NCI-H774 (cell line): Measurements from ENCODE around the gene CAMKMT.
A peak's percentile ranks its signal among the peaks of the same experiment; 100 is the strongest.
"Not testable (repeated sequence)": the region's sequence is repeated elsewhere in the genome, so short reads cannot be mapped to it uniquely, and the experiment has no call there.

Source experiments
- DNase-seq: peaks from one replicate; lab custom pipeline; 2025; lab: John Stamatoyannopoulos, UW

Gene CAMKMT

DNA sequence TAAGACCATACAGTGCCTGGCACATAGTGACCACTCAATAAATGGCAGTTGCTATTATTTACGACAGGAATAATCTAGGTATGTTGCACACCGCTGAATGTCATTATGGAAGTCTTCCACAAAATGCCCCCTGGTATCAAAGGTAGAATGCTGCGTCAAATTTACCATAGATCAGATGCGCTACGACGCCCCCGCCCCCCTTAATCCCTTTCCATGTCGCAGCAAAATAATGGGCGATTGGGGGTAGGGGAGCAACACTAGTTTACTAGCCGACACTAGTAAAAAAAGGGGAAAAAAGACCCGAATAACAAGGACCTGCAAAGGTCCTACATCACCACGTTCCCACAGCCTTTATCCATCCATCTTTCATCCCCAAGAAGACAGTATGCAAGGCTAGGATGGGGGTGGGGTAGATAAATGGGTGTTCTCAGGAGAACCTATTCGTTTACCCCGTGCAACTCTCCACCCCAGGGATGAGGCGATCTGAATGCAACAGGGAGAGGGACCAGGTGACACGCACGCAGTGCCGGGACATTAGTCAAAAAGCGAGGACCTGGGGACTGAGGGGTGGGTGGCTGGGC is 908 bp upstream of the CAMKMT start:
- no peak for DNase-seq

DNA sequence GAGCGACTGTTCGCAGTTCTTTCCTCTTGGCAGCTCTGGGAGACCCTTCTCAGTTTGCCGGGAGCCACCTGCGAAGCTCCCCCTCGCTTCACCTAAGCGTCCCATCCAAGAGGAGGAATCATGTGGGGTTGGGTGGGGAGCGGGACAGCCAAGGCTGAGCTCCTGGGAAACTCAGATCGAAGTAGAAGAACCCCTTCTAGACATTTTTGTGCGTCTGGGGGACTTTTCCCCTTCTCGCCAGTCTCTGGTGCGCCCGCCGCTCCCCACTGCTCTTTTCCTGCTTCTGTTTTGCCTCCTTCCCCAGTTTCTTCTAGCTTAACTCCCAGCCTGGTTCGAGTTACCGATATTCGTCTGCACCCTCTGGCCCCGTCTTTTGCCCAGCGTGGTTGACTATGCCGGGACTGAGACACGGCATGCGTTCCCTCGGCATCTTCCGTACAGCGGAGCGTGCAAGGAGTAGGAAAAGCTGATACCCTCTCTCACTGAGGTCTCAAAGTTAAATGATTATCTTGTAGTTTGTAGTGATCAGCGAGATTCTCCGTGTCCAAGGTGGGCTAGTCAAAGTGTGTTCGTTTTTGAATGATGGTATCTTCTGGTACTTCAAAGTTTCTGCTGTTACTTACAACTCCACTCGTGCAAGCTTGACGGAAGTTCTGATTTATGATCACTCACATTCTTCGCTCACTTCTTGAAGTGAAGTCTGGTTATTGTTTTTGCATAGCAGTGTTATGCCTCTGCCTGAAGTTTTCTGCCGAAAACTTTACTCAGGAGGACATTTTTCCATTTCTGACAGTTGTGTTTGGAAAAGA is 664 bp downstream of the CAMKMT start:
- DNase-seq: no peak

DNA sequence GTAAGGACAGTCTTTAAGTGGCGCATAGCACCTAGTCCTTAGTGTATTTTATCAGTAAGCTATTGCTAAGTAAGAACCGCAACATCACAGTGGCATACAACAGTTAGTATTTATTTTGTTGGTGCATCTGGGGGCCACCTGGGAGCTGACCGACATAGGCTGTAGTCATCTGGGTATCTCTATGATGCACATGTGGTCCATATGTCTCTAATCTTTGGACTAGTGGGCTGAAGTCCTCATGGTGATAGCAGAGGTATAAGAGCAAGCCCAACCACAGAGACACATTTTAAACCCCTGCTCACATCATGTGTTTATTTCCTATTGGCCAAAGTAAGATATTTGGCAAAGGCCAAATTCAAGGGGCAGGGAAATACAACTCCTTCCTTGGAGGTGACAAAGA is 2.9 kb downstream of the CAMKMT start:
- DNase-seq: no peak

- DNase-seq: no peak
Measured at GRCh38 chr2:44367591-44367990, 5.8 kb downstream of the CAMKMT start.

DNA sequence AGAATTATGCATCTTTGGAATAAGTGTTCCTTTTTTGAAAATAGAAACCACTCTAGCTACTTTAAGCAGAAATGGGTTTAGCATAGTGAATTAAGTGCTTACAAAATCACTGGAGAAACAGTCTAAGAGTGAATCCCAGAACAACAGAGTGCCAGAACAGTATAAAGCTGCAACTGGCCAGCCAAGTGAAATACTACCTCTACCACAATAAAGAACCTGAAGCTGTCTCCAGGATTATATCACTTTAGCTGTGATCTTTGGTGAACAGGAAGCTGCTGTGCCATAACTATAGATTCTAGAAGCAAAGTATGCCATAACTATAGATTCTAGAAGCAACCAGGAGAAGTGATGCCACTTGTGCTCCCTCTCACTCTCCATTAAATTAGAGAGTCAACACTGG is 7.6 kb downstream of the CAMKMT start:
- DNase-seq: no peak

DNA sequence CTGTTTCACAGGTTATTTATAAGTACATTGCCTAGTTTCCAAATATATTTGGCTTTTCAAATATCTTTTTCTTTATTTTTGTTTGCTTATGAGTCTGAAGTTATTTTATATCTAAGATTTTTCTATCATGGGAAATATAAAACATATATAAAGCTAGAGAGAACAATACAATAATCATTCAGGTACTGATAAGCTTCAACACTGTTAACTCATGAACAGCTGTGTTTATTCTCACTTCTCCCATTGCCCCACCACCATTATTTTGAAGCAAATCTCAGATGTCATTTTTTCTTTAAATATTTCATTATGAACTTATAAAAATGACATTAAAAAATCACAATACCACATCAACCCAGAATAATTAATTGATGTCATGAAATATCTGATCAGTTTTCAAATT is 9.7 kb downstream of the CAMKMT start:
- DNase-seq: no peak

DNA sequence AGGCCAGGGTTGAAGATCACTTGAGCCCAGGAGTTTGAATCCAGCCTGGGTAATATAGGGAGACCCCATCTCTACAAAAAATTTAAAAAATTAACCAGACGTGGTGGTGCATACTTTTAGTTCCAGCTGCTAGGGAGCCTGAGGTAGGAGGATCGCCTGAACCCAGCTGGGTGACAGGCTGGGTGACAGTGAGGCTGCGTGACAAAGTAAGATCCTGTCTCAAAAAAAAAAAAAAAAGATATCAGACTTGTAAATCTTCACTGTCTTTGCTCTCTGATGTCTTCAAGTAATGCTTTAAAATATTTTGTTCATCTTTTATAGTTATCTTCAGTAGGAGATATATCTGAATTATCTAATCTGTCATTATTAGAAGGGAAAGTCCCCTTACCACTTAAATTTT is 10.5 kb downstream of the CAMKMT start:
- DNase-seq: no peak

GRCh38 chr2:44377486-44377885 is 15.7 kb downstream of the CAMKMT start:
- DNase-seq: no peak

GRCh38 chr2:44385226-44385625 is 23.5 kb downstream of the CAMKMT start:
- not testable (repeated sequence) for DNase-seq

DNA sequence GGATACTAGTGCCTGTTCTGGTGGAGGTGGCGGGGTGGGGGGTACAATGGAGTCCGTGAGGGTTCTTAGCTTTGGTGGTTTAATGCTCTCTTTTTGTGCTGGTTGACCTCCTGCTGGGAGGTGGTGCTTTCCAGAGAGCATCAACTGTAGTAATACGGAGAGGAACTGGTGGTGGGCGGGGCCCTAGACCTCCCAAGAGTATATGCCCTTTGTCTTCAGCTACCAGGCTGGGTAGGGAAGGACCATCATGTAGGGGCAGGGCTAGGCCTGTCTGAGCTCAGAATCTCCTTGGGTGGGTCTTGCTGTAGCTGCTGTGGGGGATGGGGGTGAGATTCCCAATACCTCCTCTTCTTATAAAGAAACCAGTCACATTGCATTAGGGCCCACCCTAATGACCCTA is 27.1 kb downstream of the CAMKMT start:
- no peak for DNase-seq

DNA sequence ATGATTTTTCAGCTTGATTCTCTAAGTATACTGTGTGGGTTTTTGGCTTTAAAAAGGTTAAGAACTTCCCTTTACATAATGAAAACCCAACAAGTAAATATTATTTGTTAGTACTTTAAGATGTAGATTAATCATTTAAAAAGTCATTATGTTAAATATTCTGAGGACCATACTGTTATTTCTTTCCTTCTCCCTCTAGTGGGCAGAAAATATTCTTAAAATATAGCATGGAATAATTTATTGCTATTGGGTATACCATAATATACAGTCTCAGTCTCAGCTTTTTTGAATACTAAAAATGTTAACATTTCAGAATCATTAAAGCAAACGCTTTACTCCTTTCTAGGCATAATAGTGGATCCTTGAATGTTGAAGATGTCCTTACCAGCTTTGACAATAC is 28.1 kb downstream of the CAMKMT start:
- no peak for DNase-seq

- no peak for DNase-seq
Measured at GRCh38 chr2:44392338-44392943, 30.7 kb downstream of the CAMKMT start.

GRCh38 chr2:44397447-44398175 is 35.9 kb downstream of the CAMKMT start:
- no peak for DNase-seq

DNA sequence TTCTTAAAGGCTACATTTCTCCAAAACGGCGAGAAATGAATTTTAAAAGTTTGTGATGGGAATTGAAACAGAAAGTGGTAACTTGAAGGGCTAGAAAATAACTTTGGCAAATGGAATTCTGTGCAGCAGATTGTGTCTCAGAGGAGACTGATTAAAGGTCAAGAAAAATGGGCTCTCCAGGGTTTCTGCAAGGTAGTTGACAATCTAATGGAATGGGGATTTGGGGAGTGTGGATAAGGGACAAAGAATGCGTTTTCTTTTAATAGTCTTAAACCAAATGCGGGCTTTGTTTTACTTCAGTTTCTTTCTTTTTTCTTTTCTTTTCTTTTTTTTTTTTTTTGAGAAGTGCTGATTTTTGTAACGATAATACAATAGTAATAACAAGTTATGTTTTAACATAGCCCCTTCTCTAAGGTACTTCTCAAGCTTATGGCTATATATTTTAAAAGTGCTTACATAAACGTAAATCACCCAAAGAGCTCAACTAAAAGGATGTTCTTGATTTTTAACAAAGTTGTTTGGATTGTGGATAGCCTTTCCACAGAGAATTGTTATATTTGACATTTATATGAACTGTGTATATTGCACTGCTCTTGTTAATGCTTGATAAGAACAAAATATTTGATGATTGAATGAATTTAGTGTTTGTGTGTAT is 36.6 kb downstream of the CAMKMT start:
- no peak for DNase-seq

- DNase-seq: no peak
Measured at GRCh38 chr2:44420725-44421124, 59.0 kb downstream of the CAMKMT start.

- no peak for DNase-seq
Measured at GRCh38 chr2:44424211-44424610, 62.5 kb downstream of the CAMKMT start.

GRCh38 chr2:44429034-44429433 is 67.3 kb downstream of the CAMKMT start:
- DNase-seq: no peak

DNA sequence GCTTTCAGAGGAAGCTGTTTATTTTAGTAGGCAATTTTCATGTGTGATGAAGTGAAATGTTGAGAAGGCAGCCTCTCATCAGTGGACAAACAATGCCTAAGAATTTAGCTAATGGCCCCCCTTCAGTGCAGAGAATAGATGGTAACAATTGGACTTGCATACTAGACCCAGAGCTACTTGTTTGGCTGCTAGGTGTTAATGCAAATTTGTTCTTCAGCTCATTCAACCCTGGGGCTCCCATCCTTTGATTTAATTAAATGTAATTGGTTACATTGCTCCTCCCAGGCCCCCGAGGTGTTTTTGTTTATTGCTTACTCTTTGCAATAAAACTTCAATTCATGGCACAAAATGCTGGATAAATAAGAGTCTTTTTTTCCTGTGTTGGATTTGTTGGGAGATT is 68.6 kb downstream of the CAMKMT start:
- peak; percentile 20 for DNase-seq

DNA sequence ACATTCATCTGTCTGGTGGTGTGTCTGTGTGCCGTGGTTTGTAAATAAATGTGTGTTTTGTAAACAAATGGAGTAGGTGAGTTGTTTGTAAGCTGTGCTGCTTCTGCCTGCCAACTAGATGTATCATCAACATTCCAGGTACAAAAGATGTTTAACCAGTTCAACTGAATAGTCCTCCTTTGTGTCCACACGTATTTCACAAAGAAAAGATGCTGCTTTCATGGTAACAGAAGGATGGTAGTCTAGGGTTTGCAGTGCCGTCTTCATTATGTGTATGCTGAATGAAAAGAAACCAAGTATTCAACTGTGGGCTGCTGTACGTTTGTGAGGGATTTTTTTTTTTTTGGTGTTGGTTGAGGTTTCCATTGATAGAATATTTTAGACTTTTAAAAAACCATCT is 72.1 kb downstream of the CAMKMT start:
- peak; percentile 51 for DNase-seq

GRCh38 chr2:44441200-44441599 is 79.5 kb downstream of the CAMKMT start:
- no peak for DNase-seq

- DNase-seq: no peak
Measured at GRCh38 chr2:44442019-44442418, 80.3 kb downstream of the CAMKMT start.

- no peak for DNase-seq
Measured at GRCh38 chr2:44443517-44443916, 81.8 kb downstream of the CAMKMT start.
